Sigmoid colon (tissue), 7 donors: ENCODE results near the gene PDE7B. TPM values are rescaled to one million over a fixed set of nuclear protein-coding genes. Genes with fewer than 3 reads are reported as not detected.

Source experiments
- DNase-seq: peaks from one replicate; pipeline ENCODE4 v3.0.0-alpha.2; 2019
- H3K27ac ChIP-seq, 4 donors: fragments of 200-600 bp; sonication (generic); one replicate each; pipeline ENCODE4 v1.5.1; 2016 to 2019; ENCODE audit warnings: mild to moderate bottlenecking in 1 of 4
- H3K27me3 ChIP-seq, 3 donors: fragments of 200-600 bp; sonication (generic); one replicate each; pipeline ENCODE4 v1.5.1; 2019; ENCODE audit warnings: mild to moderate bottlenecking in 1 of 3
- H3K36me3 ChIP-seq, 4 donors: fragments of 200-600 bp; sonication (generic); one replicate each; pipeline ENCODE4 v1.5.1; 2016 to 2019
- H3K4me1 ChIP-seq, 4 donors: fragments of 200-600 bp; sonication (generic); one replicate each; pipeline ENCODE4 v1.5.1; 2017 to 2019
- H3K4me3 ChIP-seq, 4 donors: fragments of 200-600 bp; sonication (generic); one replicate each; pipeline ENCODE4 v1.5.1; 2017 to 2019; ENCODE audit warnings: mild to moderate bottlenecking in 2 of 4, moderate library complexity in 1 of 4
- H3K9me3 ChIP-seq, 4 donors: fragments of 200-600 bp in 3 of 4; sonication (generic) in 3 of 4; one replicate each; pipeline versions ENCODE4 v1.5.1 to v1.6.1; 2013 to 2019
- EP300 ChIP-seq, 4 donors: sonication (generic); formaldehyde crosslinking; IDR thresholded peaks; one replicate each; pipeline ENCODE4 v1.6.1; 2017; ENCODE audit warnings: antibody characterized with exemption in 4 of 4
- POLR2A ChIP-seq, 2 donors: fragments of 450-650 bp; IDR thresholded peaks; one replicate each; pipeline ENCODE4 v1.6.1; 2016; ENCODE audit warnings: antibody characterized with exemption in 2 of 2, mild to moderate bottlenecking in 2 of 2, moderate library complexity in 2 of 2
- POLR2AphosphoS5 ChIP-seq, 4 donors: sonication (generic); formaldehyde crosslinking; IDR thresholded peaks; one replicate each; pipeline ENCODE4 v1.6.1; 2017; ENCODE audit warnings: antibody characterized with exemption in 4 of 4
- WGBS, 2 donors: extraction: QIAGEN DNeasy Blood & Tissue Kit; methylation state at CpG; one replicate each; pipeline ENCODE4 v1.1.7; 2013; 5-methylcytosine and 5-hydroxymethylcytosine counted together
- intact Hi-C: fragments of 100-400 bp; cut with DNase I; formaldehyde crosslinking; loops from one replicate; pipeline ENCODE4 v1.15.1; 2023
- polyA plus RNA-seq, 3 donors: library from polyadenylated mRNA; stranded (reverse); fragments of 200-250 nt; gene quantifications; one replicate each; pipeline ENCODE4 v1.2.3, GENCODE V29; 2013
- total RNA-seq, 4 donors: library from RNA; depleted of rRNA; stranded (reverse); fragments of >200 nt; gene quantifications; one replicate each; pipeline ENCODE4 v1.1.0, GENCODE V29; 2016
- TF ChIP-seq, protein P1 (sequence below), 4 experiments: fragments of 450-650 bp in 3 of 4; fragments of 200-600 bp in 1 of 4; IDR thresholded peaks; one replicate each; pipeline ENCODE4 v1.5.1; 2016 to 2019; ENCODE audit warnings: antibody characterized with exemption in 4 of 4, mild to moderate bottlenecking in 3 of 4, moderate library complexity in 2 of 4
- donor health status: healthy with polysubstance abuse.
- donor health status: Bipolar disorder and iron deficiency.
- donor health status: healthy.

PDE7B gene
- total and polyA plus RNA-seq, 7 donors, result 1.1 to 10.3 (median 6.3) TPM

DNA sequence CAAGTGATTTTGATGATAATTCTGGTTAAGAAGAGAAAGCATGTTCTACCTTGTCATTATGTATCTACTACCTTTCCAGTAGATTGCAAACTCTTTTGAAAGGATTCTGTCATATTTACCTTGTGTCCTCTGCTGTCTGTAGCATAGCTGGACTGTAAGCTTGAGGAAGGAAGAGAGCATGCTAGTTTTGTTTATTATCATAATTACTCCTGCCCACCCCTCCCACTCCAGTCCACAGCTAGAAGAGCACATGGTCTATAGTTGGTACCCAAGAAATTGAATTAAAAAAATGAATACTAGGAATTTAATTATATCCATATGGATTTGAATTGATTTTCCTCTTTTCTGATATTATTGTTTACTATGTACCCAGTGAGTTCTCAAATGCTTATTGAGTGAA, 40.2 kb downstream of the PDE7B start:
- TF ChIP-seq EP300 (IDR thresholded peaks at IDR 0.05), result no peak
- TF ChIP-seq, protein P1, sequence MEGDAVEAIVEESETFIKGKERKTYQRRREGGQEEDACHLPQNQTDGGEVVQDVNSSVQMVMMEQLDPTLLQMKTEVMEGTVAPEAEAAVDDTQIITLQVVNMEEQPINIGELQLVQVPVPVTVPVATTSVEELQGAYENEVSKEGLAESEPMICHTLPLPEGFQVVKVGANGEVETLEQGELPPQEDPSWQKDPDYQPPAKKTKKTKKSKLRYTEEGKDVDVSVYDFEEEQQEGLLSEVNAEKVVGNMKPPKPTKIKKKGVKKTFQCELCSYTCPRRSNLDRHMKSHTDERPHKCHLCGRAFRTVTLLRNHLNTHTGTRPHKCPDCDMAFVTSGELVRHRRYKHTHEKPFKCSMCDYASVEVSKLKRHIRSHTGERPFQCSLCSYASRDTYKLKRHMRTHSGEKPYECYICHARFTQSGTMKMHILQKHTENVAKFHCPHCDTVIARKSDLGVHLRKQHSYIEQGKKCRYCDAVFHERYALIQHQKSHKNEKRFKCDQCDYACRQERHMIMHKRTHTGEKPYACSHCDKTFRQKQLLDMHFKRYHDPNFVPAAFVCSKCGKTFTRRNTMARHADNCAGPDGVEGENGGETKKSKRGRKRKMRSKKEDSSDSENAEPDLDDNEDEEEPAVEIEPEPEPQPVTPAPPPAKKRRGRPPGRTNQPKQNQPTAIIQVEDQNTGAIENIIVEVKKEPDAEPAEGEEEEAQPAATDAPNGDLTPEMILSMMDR (IDR thresholded peaks at IDR 0.05), result no peak
- TF ChIP-seq POLR2AphosphoS5 (IDR thresholded peaks at IDR 0.05), result no peak
- TF ChIP-seq POLR2A (IDR thresholded peaks at IDR 0.05), result no peak
- intact Hi-C loops, result no loop called here
- no peak for DNase-seq
- no peaks in the 10 kb centered on the region for H3K4me1 ChIP-seq
- H3K9me3 ChIP-seq, result no peaks in the 10 kb centered on the region
- H3K27me3 ChIP-seq, result no peaks in the 10 kb centered on the region
- H3K27ac ChIP-seq, result no peak overlapping the region
- H3K4me3 ChIP-seq, result no peak overlapping the region
- H3K36me3 ChIP-seq, result no peaks in the 10 kb centered on the region

DNA sequence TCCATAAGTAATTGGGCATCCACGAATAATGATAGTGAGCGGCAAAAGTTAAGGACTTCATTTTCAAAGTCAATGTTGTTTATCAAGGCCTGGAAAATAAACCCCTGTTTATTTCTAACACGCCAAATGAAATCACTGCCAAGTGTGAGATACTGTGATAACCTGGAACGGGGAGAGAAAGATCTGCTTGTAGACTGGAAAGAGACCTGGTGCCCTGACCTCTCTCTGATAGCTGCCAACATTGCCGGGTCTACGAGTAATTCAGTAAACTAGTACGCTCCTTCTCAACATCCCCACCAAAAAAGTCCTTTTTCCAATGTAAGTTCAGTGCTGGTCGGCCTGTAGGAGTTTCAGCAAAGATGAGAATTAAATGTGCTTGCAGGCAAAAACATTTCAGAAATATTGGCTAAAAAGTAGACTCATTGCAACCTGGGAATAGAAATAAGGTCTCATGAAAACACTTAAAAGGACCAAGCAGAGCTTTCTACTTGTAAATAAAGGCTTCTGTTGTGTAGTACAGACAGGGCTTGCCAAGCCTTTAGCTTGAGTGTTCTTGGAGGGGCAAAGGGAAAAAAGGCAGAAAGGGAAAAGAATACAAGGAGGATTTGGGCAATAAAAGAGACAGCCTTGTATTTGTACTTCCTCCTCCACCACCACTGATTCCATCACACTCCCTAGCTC, 43.9 kb downstream of the PDE7B start:
- 84 to 87% methylated on average over 8 of the region's 8 CpGs for WGBS, 2 donors
- Histone ChIP-seq H3K27ac (no peak overlapping the region), H3K4me1 (no peaks in the 10 kb centered on the region), H3K27me3 (no peaks in the 10 kb centered on the region), H3K4me3 (no peak overlapping the region), H3K9me3 (no peaks in the 10 kb centered on the region), H3K36me3 (no peaks in the 10 kb centered on the region)
- no peak for TF ChIP-seq POLR2AphosphoS5 (IDR thresholded peaks at IDR 0.05)
- TF ChIP-seq, protein P1 (IDR thresholded peaks at IDR 0.05), result no peak
- TF ChIP-seq POLR2A (IDR thresholded peaks at IDR 0.05), result no peak
- no peak for TF ChIP-seq EP300 (IDR thresholded peaks at IDR 0.05)
- DNase-seq, result no peak
- intact Hi-C loops, result no loop called here

DNA sequence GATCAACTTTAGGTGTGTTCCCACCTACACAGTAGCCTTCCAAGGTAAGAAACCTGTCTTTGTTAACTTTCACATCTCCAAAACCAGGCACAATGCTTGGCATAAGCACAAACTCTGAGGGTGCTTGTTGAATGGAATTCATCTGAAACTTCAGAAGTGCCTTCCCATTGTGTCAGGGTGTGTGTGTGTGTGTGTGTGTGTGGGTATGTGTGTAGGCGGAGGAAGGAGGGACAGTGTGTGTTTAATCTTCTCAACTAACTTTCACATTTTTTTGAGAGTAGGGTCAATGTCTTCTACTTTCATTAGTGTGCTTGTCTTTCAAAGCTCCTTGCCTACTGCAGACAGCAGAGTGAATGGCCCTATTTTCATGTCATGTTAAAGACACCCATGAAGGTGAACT, 45.6 kb downstream of the PDE7B start:
- TF ChIP-seq, protein P1 (IDR thresholded peaks at IDR 0.05), result no peak
- TF ChIP-seq POLR2AphosphoS5 (IDR thresholded peaks at IDR 0.05), result no peak
- TF ChIP-seq EP300 (IDR thresholded peaks at IDR 0.05), result no peak
- TF ChIP-seq POLR2A (IDR thresholded peaks at IDR 0.05), result no peak
- no peaks in the 10 kb centered on the region for H3K9me3 ChIP-seq
- H3K4me1 ChIP-seq, result peaks cover 0 to 5% (median 2%) of the 10 kb centered on the region in 4 donors
- H3K36me3 ChIP-seq, result no peaks in the 10 kb centered on the region
- intact Hi-C loops, result no loop called here
- WGBS, 2 donors, result 62 to 83% methylated on average over 1 of the region's 1 CpG
- H3K27me3 ChIP-seq, result no peaks in the 10 kb centered on the region
- no peak overlapping the region for H3K27ac ChIP-seq
- DNase-seq, result no peak
- no peak overlapping the region for H3K4me3 ChIP-seq

DNA sequence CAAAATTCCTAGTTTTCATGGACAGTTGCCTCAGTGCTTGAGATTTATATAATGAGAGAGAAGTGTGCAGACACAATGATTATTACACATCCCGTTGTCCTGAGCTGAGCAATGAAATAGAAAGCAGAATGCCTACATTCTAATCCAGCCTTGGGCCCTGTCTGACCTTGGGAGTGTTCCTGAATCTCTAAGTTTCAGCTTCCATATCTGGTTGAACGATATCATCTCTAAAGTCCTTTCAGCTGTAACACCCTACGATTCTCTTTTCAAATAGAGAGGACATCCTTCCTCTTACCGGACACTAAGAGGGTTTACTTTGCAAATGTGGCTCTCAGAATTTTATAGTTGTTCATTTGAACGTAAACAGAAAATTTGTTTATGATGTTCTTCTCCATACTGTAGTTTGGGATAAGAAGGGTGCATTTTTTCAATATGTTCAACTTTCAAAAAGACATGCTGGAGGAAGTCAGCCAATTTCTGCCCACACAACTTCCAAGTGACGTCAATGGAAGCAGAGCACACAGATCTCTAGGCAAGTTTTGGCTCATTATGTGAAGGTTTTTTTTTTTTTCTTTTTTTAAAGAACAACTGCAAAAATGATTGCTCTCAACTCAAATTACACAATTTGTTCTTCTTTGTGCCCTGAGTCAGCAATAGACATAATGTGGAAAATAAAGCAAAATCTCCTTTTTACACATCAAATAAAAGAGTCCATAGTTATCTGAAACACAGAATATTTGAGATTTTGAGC, 50.4 kb downstream of the PDE7B start:
- TF ChIP-seq POLR2AphosphoS5 (IDR thresholded peaks at IDR 0.05) (peak in 3 of 4 donors; percentile 18 to 50 (median 33)), EP300 (IDR thresholded peaks at IDR 0.05) (peak in 1 of 4 donors; percentile 12), POLR2A (IDR thresholded peaks at IDR 0.05) (no peak)
- TF ChIP-seq, protein P1 (IDR thresholded peaks at IDR 0.05), result no peak
- no peak overlapping the region for H3K4me3 ChIP-seq
- H3K36me3 ChIP-seq, result no peaks in the 10 kb centered on the region
- intact Hi-C loops, result no loop called here
- H3K4me1 ChIP-seq, result peaks cover 0 to 14% (median 6%) of the 10 kb centered on the region in 4 donors
- H3K9me3 ChIP-seq, result no peaks in the 10 kb centered on the region
- H3K27me3 ChIP-seq, result no peaks in the 10 kb centered on the region
- peak overlapping the region; percentile 7 to 58 (median 52) for H3K27ac ChIP-seq
- peak; percentile 69 for DNase-seq
- 58 to 72% methylated on average over 6 of the region's 6 CpGs for WGBS, 2 donors
